HK-2 (cell line): ENCODE measurements around the gene FAM83F.
A peak's percentile ranks its signal among the peaks of the same experiment; 100 is the strongest.
"Not testable (repeated sequence)": the region's sequence is repeated elsewhere in the genome, so short reads cannot be mapped to it uniquely, and the experiment has no call there.

Experiments used
- DNase-seq: peaks from one replicate; pipeline ENCODE4 v3.0.0-alpha.2; 2018; ENCODE audit not compliant: unreplicated experiment

FAM83F gene

GRCh38 chr22:39994566-39995392 is at the start of gene FAM83F:
Gene FAM83F (plus strand): TSS chr22:39994954. CDS start chr22:39995043, 89 bp downstream.
- DNase-seq: no peak

GRCh38 chr22:39946126-39946502 is 48.6 kb upstream of the FAM83F start:
- no peak for DNase-seq

GRCh38 chr22:39946503-39947219 is 48.1 kb upstream of the FAM83F start:
- DNase-seq: no peak

GRCh38 chr22:39947220-39948216 is 47.2 kb upstream of the FAM83F start:
- no peak for DNase-seq

- no peak for DNase-seq
Measured at GRCh38 chr22:39949964-39950737, 44.6 kb upstream of the FAM83F start.

- not testable (repeated sequence) for DNase-seq
Measured at GRCh38 chr22:39951603-39952293, 43.0 kb upstream of the FAM83F start.

GRCh38 chr22:39952347-39952746 is 42.4 kb upstream of the FAM83F start:
- no peak for DNase-seq

GRCh38 chr22:39953101-39953500 is 41.7 kb upstream of the FAM83F start:
- DNase-seq: no peak

- no peak for DNase-seq
Measured at GRCh38 chr22:39954584-39955055, 40.1 kb upstream of the FAM83F start.

GRCh38 chr22:39955675-39956074 is 39.1 kb upstream of the FAM83F start:
- no peak for DNase-seq

- no peak for DNase-seq
Measured at GRCh38 chr22:39956932-39957664, 37.7 kb upstream of the FAM83F start.

GRCh38 chr22:39958009-39958711 is 36.6 kb upstream of the FAM83F start:
- no peak for DNase-seq

GRCh38 chr22:39958949-39959639 is 35.7 kb upstream of the FAM83F start:
- DNase-seq: no peak

GRCh38 chr22:39959640-39960447 is 34.9 kb upstream of the FAM83F start, which contains the start of gene TMA7B:
Gene TMA7B (plus strand): TSS chr22:39960397. CDS start chr22:39964375, 3,978 bp downstream.
- DNase-seq: peak; percentile 36

- DNase-seq: peak; percentile 53
Measured at GRCh38 chr22:39960791-39961746, 33.7 kb upstream of the FAM83F start.

- DNase-seq: peak; percentile 42
Measured at GRCh38 chr22:39962071-39962470, 32.7 kb upstream of the FAM83F start.
